Measurements from ENCODE around the gene LRRFIP1. TPM values are rescaled to one million over a fixed set of nuclear protein-coding genes. Genes with fewer than 3 reads are reported as not detected.

LRRFIP1 gene
- total and polyA plus RNA-seq, 9 of the 15 experiments (the other 6 are each of a cell fraction or from before 2014, with no cell fraction given) = 13.1 to 45.2 (median 31.3) TPM

- in situ Hi-C loops (cut with MboI) = no loop called here
- Histone ChIP-seq H3K4me3 (no peak overlapping the region), H3K4me1 (replicated peaks in 1 of 2; ENCODE audit: control insufficient read depth in 2 of 2, insufficient read depth in 2 of 2, low read length in 2 of 2) (no peaks in the 10 kb centered on the region), H3K9me3 (replicated peaks; ENCODE audit: control insufficient read depth, insufficient read depth, low read depth, low read length) (no peaks in the 10 kb centered on the region), H2AFZ (ENCODE audit: low read depth, low read length) (no peak overlapping the region), H3K9ac (ENCODE audit: insufficient read depth in 1 of 2, low read depth in 2 of 2, low read length in 2 of 2) (no peak overlapping the region), H3K79me2 (ENCODE audit: control insufficient read depth, insufficient read depth, low read length) (no peaks in the 10 kb centered on the region), H3K27me3 (ENCODE audit: control insufficient read depth in 2 of 2, insufficient read depth in 2 of 2, low read length in 2 of 2) (no peaks in the 10 kb centered on the region), H3K9me1 (ENCODE audit: control insufficient read depth, insufficient read depth, low read length) (peaks cover 5% of the 10 kb centered on the region), H4K20me1 (replicated peaks; ENCODE audit: control insufficient read depth, insufficient read depth, low read length) (no peaks in the 10 kb centered on the region), H3K36me3 (ENCODE audit: control insufficient read depth, insufficient read depth, low read length) (peaks cover 6% of the 10 kb centered on the region; the same call in 1 of the 3 replicates), H3K4me2 (ENCODE audit: insufficient read depth, low read length) (no peak overlapping the region), H3K27ac (ENCODE audit: extremely low read depth, low read depth, low read length) (no peak overlapping the region)
- DNase-seq (ENCODE audit: extremely low read depth in 1 of 4, low spot score in 3 of 4) = no peak
- CTCF ChIA-PET (ENCODE audit: low intra/inter-chr PET ratio) = no interaction called here
- ATAC-seq = no peak
- BruUV-seq (replicated peaks) = no TSS peak
- intact Hi-C loops (cut with micrococcal nuclease) = no loop called here
- POLR2A ChIA-PET = no interaction called here
- no peak for FAIRE-seq
- 43% methylated on average over 2 of the region's 2 CpGs for WGBS (ENCODE audit: insufficient coverage, low coverage, missing lambda C conversion rate)
- TF ChIP-seq HOXB6 (CRISPR knock-in tag; IDR thresholded peaks at IDR 0.05; ENCODE audit: borderline replicate concordance) (no peak), NFATC3 (IDR thresholded peaks at IDR 0.05) (no peak), IRF1 (CRISPR knock-in tag; IDR thresholded peaks at IDR 0.05; ENCODE audit: borderline replicate concordance) (no peak), ERF (CRISPR knock-in tag; IDR thresholded peaks at IDR 0.05) (no peak), YY1 (IDR thresholded peaks at IDR 0.05; ENCODE audit: borderline replicate concordance in 1 of 3, control insufficient read depth in 1 of 3, extremely low read depth in 1 of 3, insufficient read depth in 3 of 3, insufficient read length in 1 of 3, insufficient replicate concordance in 2 of 3, low read depth in 1 of 3, low read length in 2 of 3) (no peak), ZNF347 (CRISPR knock-in tag; IDR thresholded peaks at IDR 0.05; ENCODE audit: low read depth) (no peak), PTBP1 (IDR thresholded peaks at IDR 0.05; ENCODE audit: low read depth, low read length) (no peak), ZNF311 (CRISPR knock-in tag; IDR thresholded peaks at IDR 0.05) (no peak), CHD7 (IDR thresholded peaks at IDR 0.05; ENCODE audit: low read depth, low read length) (no peak)
Measured at GRCh38 chr2:237766340-237766739, 139.0 kb downstream of the LRRFIP1 start.

Data from K562 (cell line).